Mucosa of stomach (tissue), 1 donor: ENCODE data around the gene BRSK2.
"Not testable (repeated sequence)": the region's sequence is repeated elsewhere in the genome, so short reads cannot be mapped to it uniquely, and the experiment has no call there.

Experiments
- H3K27me3 ChIP-seq: one replicate; pipeline ENCODE4 v1.7.0; 2013; ENCODE audit warnings: mild to moderate bottlenecking, low read length; ENCODE audit not compliant: control insufficient read depth, insufficient read depth
- H3K36me3 ChIP-seq: one replicate; pipeline ENCODE4 v1.7.0; 2013; ENCODE audit warnings: low read length; ENCODE audit not compliant: control insufficient read depth, insufficient read depth
- H3K4me1 ChIP-seq: one replicate; pipeline ENCODE4 v1.7.0; 2013; ENCODE audit warnings: mild to moderate bottlenecking, low read length; ENCODE audit not compliant: control insufficient read depth, insufficient read depth
- H3K4me3 ChIP-seq: one replicate; pipeline ENCODE4 v1.7.0; 2013; ENCODE audit warnings: low read length
- H3K9ac ChIP-seq: one replicate; pipeline ENCODE4 v1.7.0; 2013; ENCODE audit warnings: mild to moderate bottlenecking, low read length, moderate library complexity
- H3K9me3 ChIP-seq: one replicate; pipeline ENCODE4 v1.7.0; 2013; ENCODE audit warnings: mild to moderate bottlenecking, low read length, moderate library complexity; ENCODE audit not compliant: control insufficient read depth
- donor health status: Pancreatic carcinoma.

BRSK2 gene

GRCh38 chr11:1428762-1429316 lies 39.1 kb downstream of the BRSK2 start:
- Histone ChIP-seq H3K4me1 (peaks cover 6% of the 10 kb centered on the region), H3K27me3 (no peaks in the 10 kb centered on the region), H3K9me3 (no peaks in the 10 kb centered on the region), H3K36me3 (no peaks in the 10 kb centered on the region), H3K4me3 (no peak overlapping the region), H3K9ac (no peak overlapping the region)

GRCh38 chr11:1433568-1433967 lies 43.8 kb downstream of the BRSK2 start:
- H3K9ac ChIP-seq = no peak overlapping the region
- no peaks in the 10 kb centered on the region for H3K36me3 ChIP-seq
- no peaks in the 10 kb centered on the region for H3K9me3 ChIP-seq
- H3K27me3 ChIP-seq = peaks cover 10% of the 10 kb centered on the region
- peaks cover 38% of the 10 kb centered on the region for H3K4me1 ChIP-seq
- no peak overlapping the region for H3K4me3 ChIP-seq

- H3K9me3 ChIP-seq = no peaks in the 10 kb centered on the region
- H3K36me3 ChIP-seq = no peaks in the 10 kb centered on the region
- H3K9ac ChIP-seq = no peak overlapping the region
- H3K4me3 ChIP-seq = no peak overlapping the region
- peaks cover 10% of the 10 kb centered on the region for H3K27me3 ChIP-seq
- H3K4me1 ChIP-seq = peaks cover 41% of the 10 kb centered on the region
These were observed 44.4 kb downstream of the BRSK2 start for GRCh38 chr11:1433977-1434640.

- H3K9ac ChIP-seq, H3K9me3 ChIP-seq, H3K4me3 ChIP-seq, H3K36me3 ChIP-seq: not testable (repeated sequence)
- peaks cover 10% of the 10 kb centered on the region for H3K27me3 ChIP-seq
- H3K4me1 ChIP-seq = peaks cover 41% of the 10 kb centered on the region
These were observed 45.7 kb downstream of the BRSK2 start for GRCh38 chr11:1435479-1435819.

- peaks cover 41% of the 10 kb centered on the region for H3K4me1 ChIP-seq
- no peaks in the 10 kb centered on the region for H3K9me3 ChIP-seq
- no peak overlapping the region for H3K9ac ChIP-seq
- no peaks in the 10 kb centered on the region for H3K36me3 ChIP-seq
- peaks cover 10% of the 10 kb centered on the region for H3K27me3 ChIP-seq
- no peak overlapping the region for H3K4me3 ChIP-seq
These were observed 46.2 kb downstream of the BRSK2 start for GRCh38 chr11:1435820-1436467.

DNA sequence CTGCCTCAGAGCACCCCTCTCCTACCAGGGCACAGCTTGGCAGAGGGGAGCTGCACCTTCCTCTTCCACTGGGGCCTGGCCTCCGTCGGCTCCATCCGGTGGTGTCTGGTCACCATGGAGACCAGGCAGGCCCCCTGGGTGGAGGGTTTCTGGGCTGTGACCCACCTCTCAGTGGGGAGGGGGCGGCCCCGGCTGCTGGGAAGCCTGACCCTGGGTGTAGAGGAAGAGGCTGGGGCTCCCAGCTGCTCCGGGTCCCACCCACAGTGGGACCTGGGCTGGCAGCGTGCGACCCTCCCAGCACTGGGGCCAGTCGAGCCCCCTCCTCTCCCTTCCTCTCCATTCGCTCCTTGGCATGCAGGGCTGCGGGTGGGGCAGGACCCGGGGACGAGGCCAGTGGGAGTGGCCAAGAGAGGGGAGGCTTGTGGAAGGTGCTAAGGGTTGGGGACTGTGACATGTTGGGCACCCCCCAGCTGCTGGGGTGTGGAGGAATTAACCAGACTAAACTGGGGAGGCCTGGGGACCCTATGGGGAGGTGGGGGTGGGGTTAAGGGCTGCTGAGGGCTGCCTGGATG lies 46.8 kb downstream of the BRSK2 start:
- peaks cover 41% of the 10 kb centered on the region for H3K4me1 ChIP-seq
- H3K9me3 ChIP-seq = no peaks in the 10 kb centered on the region
- no peak overlapping the region for H3K4me3 ChIP-seq
- peaks cover 10% of the 10 kb centered on the region for H3K27me3 ChIP-seq
- H3K36me3 ChIP-seq = no peaks in the 10 kb centered on the region
- H3K9ac ChIP-seq = no peak overlapping the region

DNA sequence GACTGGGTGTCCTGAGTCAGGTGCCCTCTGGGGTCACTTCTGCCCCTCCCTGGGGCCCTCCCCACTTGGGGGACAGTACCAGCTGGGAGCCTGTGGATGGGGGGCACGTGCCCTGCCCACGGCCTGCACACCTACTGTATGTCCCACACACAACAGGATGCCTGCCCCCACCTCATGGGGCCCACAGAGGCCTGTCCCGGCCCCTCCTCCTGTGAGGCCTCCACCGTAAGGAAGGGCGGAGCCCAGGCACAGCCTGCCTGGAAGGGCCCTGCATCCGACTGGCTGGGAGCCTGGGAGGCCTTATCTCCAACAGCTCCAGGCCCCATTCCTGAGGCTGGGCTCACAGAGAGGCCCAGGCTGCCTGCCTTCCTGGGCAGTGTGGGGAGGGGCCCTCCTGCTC lies 47.8 kb downstream of the BRSK2 start:
- Histone ChIP-seq H3K4me3 (no peak overlapping the region), H3K36me3 (no peaks in the 10 kb centered on the region), H3K9me3 (no peaks in the 10 kb centered on the region), H3K27me3 (peaks cover 10% of the 10 kb centered on the region), H3K9ac (no peak overlapping the region), H3K4me1 (peaks cover 41% of the 10 kb centered on the region)

DNA sequence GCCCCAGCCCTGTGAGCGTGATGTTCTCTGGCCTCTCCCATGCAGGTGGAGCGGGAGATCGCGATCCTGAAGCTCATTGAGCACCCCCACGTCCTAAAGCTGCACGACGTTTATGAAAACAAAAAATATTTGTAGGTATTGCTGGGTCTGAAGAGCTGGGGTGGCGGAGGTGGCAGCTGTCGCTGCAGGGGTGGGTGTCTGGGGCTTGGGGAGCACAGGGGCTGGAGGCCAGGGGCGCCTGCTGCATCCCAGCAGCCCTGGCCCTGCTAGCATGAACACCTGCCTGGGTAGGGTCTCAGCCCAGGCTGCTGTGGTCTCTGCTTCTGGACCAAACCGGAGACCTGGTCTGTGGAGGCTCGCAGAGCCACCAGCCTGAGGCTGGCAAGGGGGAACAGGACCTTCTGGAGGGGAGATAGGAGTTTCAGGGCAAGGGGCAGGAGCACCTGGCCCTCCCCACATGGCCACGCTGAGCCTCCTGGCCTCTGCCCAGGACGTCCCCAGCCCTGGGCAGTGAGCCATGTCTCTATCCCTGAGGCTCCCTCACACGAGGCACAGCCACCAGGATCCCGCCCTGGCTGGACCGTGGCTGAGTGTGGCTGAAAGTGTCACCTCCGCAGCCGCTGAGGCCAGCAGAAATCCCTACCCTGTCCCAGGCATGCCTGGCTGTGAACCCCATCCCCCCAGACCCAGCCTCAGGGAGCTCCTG lies 48.7 kb downstream of the BRSK2 start:
- H3K9ac ChIP-seq = no peak overlapping the region
- peaks cover 10% of the 10 kb centered on the region for H3K27me3 ChIP-seq
- no peaks in the 10 kb centered on the region for H3K9me3 ChIP-seq
- no peaks in the 10 kb centered on the region for H3K36me3 ChIP-seq
- no peak overlapping the region for H3K4me3 ChIP-seq
- H3K4me1 ChIP-seq = peaks cover 40% of the 10 kb centered on the region

DNA sequence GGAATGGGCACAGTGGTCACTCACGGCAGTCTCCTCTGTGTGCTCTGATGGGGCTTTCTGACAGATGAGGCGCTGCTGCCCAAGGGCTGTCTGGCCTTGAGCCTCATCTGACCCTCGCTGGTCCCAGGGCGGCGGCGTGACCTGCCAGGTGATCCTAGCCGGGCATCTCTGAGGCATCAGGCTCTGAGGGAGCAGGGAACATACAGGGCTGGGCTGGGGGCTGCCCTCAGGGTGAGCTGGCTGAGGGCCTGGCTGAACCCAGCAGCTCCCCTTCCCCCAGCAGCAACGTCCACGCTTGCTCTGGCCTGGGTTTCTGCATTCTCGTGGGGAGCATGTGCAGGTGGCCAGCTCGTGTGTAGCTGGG lies 49.2 kb downstream of the BRSK2 start:
- peaks cover 10% of the 10 kb centered on the region for H3K27me3 ChIP-seq
- no peak overlapping the region for H3K9ac ChIP-seq
- H3K36me3 ChIP-seq = no peaks in the 10 kb centered on the region
- no peak overlapping the region for H3K4me3 ChIP-seq
- no peaks in the 10 kb centered on the region for H3K9me3 ChIP-seq
- peaks cover 34% of the 10 kb centered on the region for H3K4me1 ChIP-seq

GRCh38 chr11:1439341-1439740 lies 49.6 kb downstream of the BRSK2 start:
- Histone ChIP-seq H3K9me3 (no peaks in the 10 kb centered on the region), H3K4me1 (peaks cover 30% of the 10 kb centered on the region), H3K36me3 (no peaks in the 10 kb centered on the region), H3K27me3 (peaks cover 10% of the 10 kb centered on the region), H3K9ac (no peak overlapping the region), H3K4me3 (no peak overlapping the region)

GRCh38 chr11:1440066-1440465 lies 50.3 kb downstream of the BRSK2 start:
- Histone ChIP-seq H3K27me3 (peaks cover 10% of the 10 kb centered on the region), H3K36me3 (no peaks in the 10 kb centered on the region)

GRCh38 chr11:1440496-1440895 lies 50.8 kb downstream of the BRSK2 start:
- no peaks in the 10 kb centered on the region for H3K36me3 ChIP-seq
- H3K27me3 ChIP-seq = peaks cover 10% of the 10 kb centered on the region
- peaks cover 30% of the 10 kb centered on the region for H3K4me1 ChIP-seq
- H3K4me3 ChIP-seq = no peak overlapping the region
- no peak overlapping the region for H3K9ac ChIP-seq
- H3K9me3 ChIP-seq = no peaks in the 10 kb centered on the region

More at GRCh38 chr11:1440066-1440465, 50.3 kb downstream of the BRSK2 start:
- H3K9me3 ChIP-seq = no peaks in the 10 kb centered on the region
- peaks cover 30% of the 10 kb centered on the region for H3K4me1 ChIP-seq
- no peak overlapping the region for H3K4me3 ChIP-seq
- no peak overlapping the region for H3K9ac ChIP-seq
